Activated naive CD4-positive, alpha-beta T cell treated with anti-CD3 and anti-CD28 coated beads for 36 hours (primary cell): ENCODE data around the gene RAVER1. TPM values are rescaled to one million over a fixed set of nuclear protein-coding genes. Genes with fewer than 3 reads are reported as not detected.

Experiments
- CTCF ChIA-PET: fragments of 350-600 bp; sonication (Branson Sonifier 250); formaldehyde crosslinking; loops from one replicate; lab custom pipeline; 2021; ENCODE audit warnings: antibody characterized with exemption; lab: Charles Lee
- DNase-seq: peaks from one replicate; pipeline ENCODE4 v3.0.0-alpha.2; 2020
- H3K27ac Mint-ChIP-seq: one replicate; pipeline ENCODE4 v1.8.0; 2021; ENCODE audit warnings: mild to moderate bottlenecking, mixed read lengths
- H3K27me3 Mint-ChIP-seq: one replicate; pipeline ENCODE4 v1.8.0; 2021; ENCODE audit warnings: low read depth, mixed read lengths
- H3K36me3 Mint-ChIP-seq: one replicate; pipeline ENCODE4 v1.8.0; 2021; ENCODE audit warnings: low read depth, mixed read lengths
- H3K4me1 Mint-ChIP-seq: one replicate; pipeline ENCODE4 v1.8.0; 2021; ENCODE audit warnings: low read depth, mixed read lengths
- H3K4me3 Mint-ChIP-seq: one replicate; pipeline ENCODE4 v1.8.0; 2021; ENCODE audit warnings: mild to moderate bottlenecking, moderate library complexity, mixed read lengths
- H3K9me3 Mint-ChIP-seq: one replicate; pipeline ENCODE4 v1.8.0; 2021; ENCODE audit warnings: mixed read lengths
- intact Hi-C: fragments of 100-400 bp; cut with micrococcal nuclease; formaldehyde crosslinking; loops from one replicate; pipeline ENCODE4 v1.15.1; 2023
- total RNA-seq, 2 experiments: library from RNA; stranded (reverse); gene quantifications; one replicate each; pipeline ENCODE4 v1.2.3, GENCODE V29; 2021

RAVER1 gene
- total RNA-seq, 2 experiments from 2014 or later = 63.0 to 69.0 TPM

DNA sequence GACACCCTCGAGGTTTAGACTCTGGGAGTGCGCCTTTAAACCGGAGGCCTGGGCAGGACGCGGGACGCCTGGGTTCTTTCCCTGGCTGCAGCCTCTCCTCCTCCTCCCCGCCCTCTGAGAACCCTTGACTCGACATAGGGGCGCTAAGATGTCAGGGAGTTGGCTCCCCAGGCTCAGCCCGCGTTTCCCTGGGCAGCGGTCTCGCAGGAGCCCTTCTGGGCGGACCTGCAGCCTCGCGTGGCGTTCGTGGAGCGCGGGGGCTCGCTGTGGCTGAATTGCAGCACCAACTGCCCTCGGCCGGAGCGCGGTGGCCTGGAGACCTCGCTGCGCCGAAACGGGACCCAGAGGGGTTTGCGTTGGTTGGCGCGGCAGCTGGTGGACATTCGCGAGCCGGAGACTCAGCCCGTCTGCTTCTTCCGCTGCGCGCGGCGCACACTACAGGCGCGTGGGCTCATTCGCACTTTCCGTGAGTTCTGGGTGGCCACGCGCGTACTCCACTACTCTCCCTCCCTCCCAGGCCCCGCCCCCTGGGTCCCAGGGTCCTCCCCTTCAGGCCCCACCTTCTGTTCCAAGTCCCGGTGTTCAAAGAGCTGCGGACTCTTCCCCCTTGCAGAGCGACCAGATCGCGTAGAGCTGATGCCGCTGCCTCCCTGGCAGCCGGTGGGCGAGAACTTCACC is 42.3 kb downstream of the RAVER1 start:
- peaks cover 78% of the 10 kb centered on the region for H3K4me1 Mint-ChIP-seq
- H3K27ac Mint-ChIP-seq = no peak overlapping the region
- H3K9me3 Mint-ChIP-seq = no peaks in the 10 kb centered on the region
- intact Hi-C loops = no loop called here
- H3K36me3 Mint-ChIP-seq = peaks cover 5% of the 10 kb centered on the region
- H3K4me3 Mint-ChIP-seq = peak overlapping the region; percentile 71
- H3K27me3 Mint-ChIP-seq = peaks cover 77% of the 10 kb centered on the region
- CTCF ChIA-PET = interaction anchor here (0.6 to 3.6 kb wide), 6 partner anchors 20 to 101 kb away, joined by 3 to 13 read pairs (median 7); partner anchors contain the start of genes ICAM1 and RAVER1
- DNase-seq = peak; percentile 48

DNA sequence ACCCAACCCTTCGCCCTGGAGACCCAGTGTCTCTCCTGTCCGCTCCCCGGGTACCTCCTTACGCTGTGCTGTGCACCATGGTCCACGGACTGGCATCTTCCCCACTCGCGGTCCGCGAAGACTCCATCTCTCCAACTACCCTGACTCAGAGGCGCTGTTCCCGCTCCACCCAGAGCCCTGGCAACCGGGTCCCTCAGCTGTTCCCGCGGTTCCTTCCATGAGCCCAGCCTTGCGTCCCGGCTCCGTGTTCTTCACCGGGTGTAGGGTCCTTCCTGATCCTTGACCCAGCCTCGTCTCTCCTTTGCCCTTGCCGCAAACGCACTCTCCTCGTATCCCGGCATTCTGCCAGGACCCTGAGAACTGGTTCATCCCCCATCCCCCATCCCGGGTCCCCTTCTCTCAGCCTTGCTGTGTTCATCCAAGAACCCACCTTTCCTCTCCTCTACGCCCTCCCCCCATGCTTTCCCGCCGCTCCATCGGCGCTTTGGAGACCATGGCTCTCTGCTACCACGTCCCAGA is 42.9 kb downstream of the RAVER1 start:
- H3K27me3 Mint-ChIP-seq = peaks cover 71% of the 10 kb centered on the region
- intact Hi-C loops = no loop called here
- CTCF ChIA-PET = interaction anchor here (1.5 to 3.6 kb wide), 5 partner anchors 20 to 100 kb away, joined by 7 to 13 read pairs (median 9); partner anchors contain the start of gene ICAM1
- peaks cover 72% of the 10 kb centered on the region for H3K4me1 Mint-ChIP-seq
- DNase-seq = no peak
- no peak overlapping the region for H3K27ac Mint-ChIP-seq
- peak overlapping the region; percentile 71 for H3K4me3 Mint-ChIP-seq
- H3K36me3 Mint-ChIP-seq = peaks cover 7% of the 10 kb centered on the region
- H3K9me3 Mint-ChIP-seq = no peaks in the 10 kb centered on the region

DNA sequence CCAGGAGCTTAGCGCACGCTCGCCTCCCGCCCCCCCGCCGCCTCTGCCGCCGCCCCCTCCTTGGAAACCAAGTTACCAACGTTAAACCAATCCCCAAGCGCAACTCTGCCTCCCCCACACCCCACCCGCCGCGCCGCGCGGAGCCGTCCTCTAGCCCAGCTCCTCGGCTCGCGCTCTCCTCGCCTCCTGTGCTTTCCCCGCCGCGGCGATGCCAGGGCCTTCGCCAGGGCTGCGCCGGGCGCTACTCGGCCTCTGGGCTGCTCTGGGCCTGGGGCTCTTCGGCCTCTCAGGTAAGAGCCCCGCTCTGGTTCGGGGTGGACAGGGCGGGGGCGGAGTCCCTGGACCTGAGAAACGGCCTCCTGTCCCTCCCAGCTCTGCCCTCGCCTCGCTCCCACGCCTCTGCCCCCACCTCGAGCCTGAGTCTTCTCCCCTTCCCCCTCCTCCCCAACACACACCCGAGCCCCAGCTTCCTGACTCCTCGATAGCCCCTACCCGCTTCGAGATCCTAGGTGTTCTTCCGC is 43.4 kb downstream of the RAVER1 start, which contains the start of gene ICAM5:
ICAM5 (plus strand) TSS at position 117 of the 521 bp plus-strand sequence; CDS start at position 209, 92 bp downstream.
- Mint-ChIP-seq H3K4me1 (peaks cover 69% of the 10 kb centered on the region), H3K27ac (no peak within 1 kb of the TSS), H3K4me3 (peak within 1 kb of the TSS; percentile 71), H3K9me3 (no peaks in the 10 kb centered on the region), H3K27me3 (peaks cover 69% of the 10 kb centered on the region), H3K36me3 (peaks cover 13% of the 10 kb centered on the region)
- no peak for DNase-seq
- CTCF ChIA-PET = interaction anchor here (0.5 to 3.6 kb wide), 8 partner anchors 10 to 600 kb away, joined by 4 to 13 read pairs (median 6); partner anchors contain the start of gene ICAM1
- intact Hi-C loops = loop anchor here (1.0 to 5.0 kb wide), 2 partner anchors 19 to 42 kb away; partner anchors contain the start of genes ICAM1 and RAVER1

DNA sequence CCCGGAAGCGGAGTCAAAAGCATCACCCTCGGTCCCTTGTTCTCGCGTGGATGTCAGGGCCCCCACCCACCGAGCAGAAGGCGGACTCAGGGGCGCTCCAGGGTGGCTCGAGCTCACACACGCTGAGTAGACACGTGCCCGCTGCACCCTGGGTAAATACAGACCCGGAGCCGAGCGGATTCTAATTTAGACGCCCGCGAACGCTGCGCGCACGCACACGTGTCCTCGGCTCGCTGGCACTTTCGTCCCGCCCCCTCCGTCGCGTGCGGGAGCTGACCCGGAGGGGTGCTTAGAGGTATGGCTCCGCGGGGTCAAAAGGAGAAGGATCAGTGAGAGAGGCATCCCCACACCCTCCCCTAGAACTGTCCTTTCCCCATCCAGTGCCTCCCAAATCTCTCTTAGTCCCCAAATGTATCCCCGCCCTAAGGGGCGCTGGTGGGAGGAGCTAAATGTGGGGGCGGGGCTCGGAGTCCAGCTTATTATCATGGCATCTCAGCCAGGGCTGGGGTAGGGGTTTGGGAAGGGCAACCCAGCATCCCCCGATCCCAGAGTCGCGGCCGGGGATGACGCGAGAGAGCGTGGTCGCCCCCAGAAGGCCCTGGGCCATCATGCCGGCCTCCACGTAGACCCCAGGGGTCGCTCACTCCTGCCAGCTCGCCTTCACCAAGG is 44.0 kb downstream of the RAVER1 start:
- Mint-ChIP-seq H3K27me3 (peaks cover 63% of the 10 kb centered on the region), H3K4me1 (peaks cover 64% of the 10 kb centered on the region), H3K27ac (no peak overlapping the region), H3K36me3 (peaks cover 14% of the 10 kb centered on the region), H3K9me3 (no peaks in the 10 kb centered on the region), H3K4me3 (peak overlapping the region; percentile 71)
- peak; percentile 72 for DNase-seq
- intact Hi-C loops = loop anchor here (1.0 to 5.0 kb wide), 2 partner anchors 18 to 43 kb away; partner anchors contain the start of genes ICAM1 and RAVER1
- CTCF ChIA-PET = interaction anchor here (0.5 to 3.6 kb wide), 10 partner anchors 9 to 600 kb away, joined by 3 to 13 read pairs (median 4); partner anchors contain the start of gene ICAM1

DNA sequence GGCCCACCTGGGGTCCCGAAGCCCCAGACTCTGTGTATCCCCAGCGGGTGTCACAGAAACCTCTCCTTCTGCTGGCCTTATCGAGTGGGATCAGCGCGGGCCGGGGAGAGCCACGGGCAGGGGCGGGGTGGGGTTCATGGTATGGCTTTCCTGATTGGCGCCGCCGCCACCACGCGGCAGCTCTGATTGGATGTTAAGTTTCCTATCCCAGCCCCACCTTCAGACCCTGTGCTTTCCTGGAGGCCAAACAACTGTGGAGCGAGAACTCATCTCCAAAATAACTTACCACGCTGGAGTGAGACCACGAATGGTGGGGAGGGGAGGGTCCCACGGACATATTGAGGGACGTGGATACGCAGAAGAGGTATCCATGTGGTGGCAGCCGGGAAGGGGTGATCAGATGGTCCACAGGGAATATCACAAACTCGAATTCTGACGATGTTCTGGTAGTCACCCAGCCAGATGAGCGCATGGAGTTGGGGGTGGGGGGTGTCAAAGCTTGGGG is 44.6 kb downstream of the RAVER1 start:
- Mint-ChIP-seq H3K9me3 (no peaks in the 10 kb centered on the region), H3K36me3 (peaks cover 18% of the 10 kb centered on the region), H3K27me3 (peaks cover 57% of the 10 kb centered on the region), H3K4me3 (peak overlapping the region; percentile 71), H3K27ac (no peak overlapping the region), H3K4me1 (peaks cover 61% of the 10 kb centered on the region)
- intact Hi-C loops = loop anchor here (1.0 to 5.0 kb wide), 2 partner anchors 17 to 44 kb away; partner anchors contain the start of genes ICAM1 and RAVER1
- CTCF ChIA-PET = interaction anchor here (0.6 to 3.6 kb wide), 9 partner anchors 9 to 129 kb away, joined by 3 to 13 read pairs (median 4); partner anchors contain the start of gene ICAM1
- DNase-seq = peak; percentile 46

DNA sequence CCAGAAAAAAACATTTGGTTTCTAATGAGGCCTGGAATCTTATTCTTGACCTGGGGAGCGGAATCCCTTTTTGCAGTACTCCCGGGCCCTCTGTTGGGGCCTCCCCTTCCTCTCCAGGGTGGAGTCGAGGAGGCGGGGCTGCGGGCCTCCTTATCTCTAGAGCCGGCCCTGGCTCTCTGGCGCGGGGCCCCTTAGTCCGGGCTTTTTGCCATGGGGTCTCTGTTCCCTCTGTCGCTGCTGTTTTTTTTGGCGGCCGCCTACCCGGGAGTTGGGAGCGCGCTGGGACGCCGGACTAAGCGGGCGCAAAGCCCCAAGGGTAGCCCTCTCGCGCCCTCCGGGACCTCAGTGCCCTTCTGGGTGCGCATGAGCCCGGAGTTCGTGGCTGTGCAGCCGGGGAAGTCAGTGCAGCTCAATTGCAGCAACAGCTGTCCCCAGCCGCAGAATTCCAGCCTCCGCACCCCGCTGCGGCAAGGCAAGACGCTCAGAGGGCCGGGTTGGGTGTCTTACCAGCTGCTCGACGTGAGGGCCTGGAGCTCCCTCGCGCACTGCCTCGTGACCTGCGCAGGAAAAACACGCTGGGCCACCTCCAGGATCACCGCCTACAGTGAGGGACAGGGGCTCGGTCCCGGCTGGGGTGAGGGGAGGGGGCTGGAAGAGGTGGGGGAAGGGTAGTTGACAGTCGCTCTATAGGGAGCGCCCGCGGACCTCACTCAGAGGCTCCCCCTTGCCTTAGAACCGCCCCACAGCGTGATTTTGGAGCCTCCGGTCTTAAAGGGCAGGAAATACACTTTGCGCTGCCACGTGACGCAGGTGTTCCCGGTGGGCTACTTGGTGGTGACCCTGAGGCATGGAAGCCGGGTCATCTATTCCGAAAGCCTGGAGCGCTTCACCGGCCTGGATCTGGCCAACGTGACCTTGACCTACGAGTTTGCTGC is 46.3 kb downstream of the RAVER1 start, which contains the start of gene ICAM4:
ICAM4 (plus strand) TSS at position 153 of the 935 bp plus-strand sequence; CDS start at position 211, 58 bp downstream.
- peaks cover 21% of the 10 kb centered on the region for H3K36me3 Mint-ChIP-seq
- no peak within 1 kb of the TSS for H3K4me3 Mint-ChIP-seq
- no peaks in the 10 kb centered on the region for H3K9me3 Mint-ChIP-seq
- no peak within 1 kb of the TSS for H3K27ac Mint-ChIP-seq
- intact Hi-C loops = loop anchor here (1.0 to 5.0 kb wide), 2 partner anchors 8 to 45 kb away; partner anchors contain the start of gene RAVER1
- H3K4me1 Mint-ChIP-seq = peaks cover 47% of the 10 kb centered on the region
- peak; percentile 51 for DNase-seq
- peaks cover 41% of the 10 kb centered on the region for H3K27me3 Mint-ChIP-seq
- CTCF ChIA-PET = interaction anchor here (0.5 to 3.6 kb wide), 8 partner anchors 16 to 331 kb away, joined by 3 to 13 read pairs (median 4); partner anchors contain the start of gene ICAM1

DNA sequence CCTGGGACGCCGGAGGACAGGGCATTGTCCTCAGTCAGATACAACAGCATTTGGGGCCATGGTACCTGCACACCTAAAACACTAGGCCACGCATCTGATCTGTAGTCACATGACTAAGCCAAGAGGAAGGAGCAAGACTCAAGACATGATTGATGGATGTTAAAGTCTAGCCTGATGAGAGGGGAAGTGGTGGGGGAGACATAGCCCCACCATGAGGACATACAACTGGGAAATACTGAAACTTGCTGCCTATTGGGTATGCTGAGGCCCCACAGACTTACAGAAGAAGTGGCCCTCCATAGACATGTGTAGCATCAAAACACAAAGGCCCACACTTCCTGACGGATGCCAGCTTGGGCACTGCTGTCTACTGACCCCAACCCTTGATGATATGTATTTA is 47.9 kb downstream of the RAVER1 start:
- peaks cover 35% of the 10 kb centered on the region for H3K4me1 Mint-ChIP-seq
- H3K27ac Mint-ChIP-seq = no peak overlapping the region
- intact Hi-C loops = loop anchor here (5.0 kb wide), 1 partner anchor 47 kb away; the partner anchor contains the start of gene RAVER1
- H3K36me3 Mint-ChIP-seq = peaks cover 25% of the 10 kb centered on the region
- H3K27me3 Mint-ChIP-seq = peaks cover 24% of the 10 kb centered on the region
- no peak for DNase-seq
- no peaks in the 10 kb centered on the region for H3K9me3 Mint-ChIP-seq
- no peak overlapping the region for H3K4me3 Mint-ChIP-seq
- CTCF ChIA-PET = interaction anchor here (1.8 kb wide), 1 partner anchor 14 kb away, joined by 8 read pairs; the partner anchor contains the start of gene ICAM1

DNA sequence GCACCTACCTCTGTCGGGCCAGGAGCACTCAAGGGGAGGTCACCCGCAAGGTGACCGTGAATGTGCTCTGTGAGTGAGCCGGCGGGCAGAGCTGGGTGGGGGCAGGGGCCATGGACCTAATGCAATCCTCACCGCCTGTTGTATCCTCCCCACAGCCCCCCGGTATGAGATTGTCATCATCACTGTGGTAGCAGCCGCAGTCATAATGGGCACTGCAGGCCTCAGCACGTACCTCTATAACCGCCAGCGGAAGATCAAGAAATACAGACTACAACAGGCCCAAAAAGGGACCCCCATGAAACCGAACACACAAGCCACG is 48.4 kb downstream of the RAVER1 start:
- CTCF ChIA-PET = no interaction called here
- DNase-seq = no peak
- peaks cover 33% of the 10 kb centered on the region for H3K4me1 Mint-ChIP-seq
- intact Hi-C loops = loop anchor here (5.0 kb wide), 1 partner anchor 47 kb away; the partner anchor contains the start of gene RAVER1
- H3K27me3 Mint-ChIP-seq = peaks cover 20% of the 10 kb centered on the region
- H3K36me3 Mint-ChIP-seq = peaks cover 27% of the 10 kb centered on the region
- no peak overlapping the region for H3K27ac Mint-ChIP-seq
- H3K9me3 Mint-ChIP-seq = no peaks in the 10 kb centered on the region
- H3K4me3 Mint-ChIP-seq = no peak overlapping the region

DNA sequence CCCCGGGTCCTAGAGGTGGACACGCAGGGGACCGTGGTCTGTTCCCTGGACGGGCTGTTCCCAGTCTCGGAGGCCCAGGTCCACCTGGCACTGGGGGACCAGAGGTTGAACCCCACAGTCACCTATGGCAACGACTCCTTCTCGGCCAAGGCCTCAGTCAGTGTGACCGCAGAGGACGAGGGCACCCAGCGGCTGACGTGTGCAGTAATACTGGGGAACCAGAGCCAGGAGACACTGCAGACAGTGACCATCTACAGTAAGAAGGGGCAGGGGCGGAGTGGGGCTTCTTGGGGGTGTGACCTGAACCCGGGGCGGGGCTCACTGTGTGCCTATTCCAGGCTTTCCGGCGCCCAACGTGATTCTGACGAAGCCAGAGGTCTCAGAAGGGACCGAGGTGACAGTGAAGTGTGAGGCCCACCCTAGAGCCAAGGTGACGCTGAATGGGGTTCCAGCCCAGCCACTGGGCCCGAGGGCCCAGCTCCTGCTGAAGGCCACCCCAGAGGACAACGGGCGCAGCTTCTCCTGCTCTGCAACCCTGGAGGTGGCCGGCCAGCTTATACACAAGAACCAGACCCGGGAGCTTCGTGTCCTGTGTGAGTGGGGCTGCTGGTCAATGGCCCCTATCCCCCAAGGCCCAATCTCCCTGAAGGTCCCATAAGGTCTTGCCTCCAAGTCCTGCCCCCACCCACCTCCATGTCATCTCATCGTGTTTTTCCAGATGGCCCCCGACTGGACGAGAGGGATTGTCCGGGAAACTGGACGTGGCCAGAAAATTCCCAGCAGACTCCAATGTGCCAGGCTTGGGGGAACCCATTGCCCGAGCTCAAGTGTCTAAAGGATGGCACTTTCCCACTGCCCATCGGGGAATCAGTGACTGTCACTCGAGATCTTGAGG is 49.0 kb downstream of the RAVER1 start:
- Mint-ChIP-seq H3K27ac (no peak overlapping the region), H3K4me1 (peaks cover 33% of the 10 kb centered on the region), H3K27me3 (peaks cover 20% of the 10 kb centered on the region), H3K9me3 (no peaks in the 10 kb centered on the region), H3K4me3 (no peak overlapping the region), H3K36me3 (peaks cover 30% of the 10 kb centered on the region)
- intact Hi-C loops = no loop called here
- CTCF ChIA-PET = no interaction called here
- DNase-seq = no peak
